Neutrophil (primary cell): Measurements from ENCODE around the gene NEURL2.
A peak's percentile ranks its signal among the peaks of the same experiment; 100 is the strongest.

Experiments used
- H3K27ac ChIP-seq: fragments of 200-600 bp; sonication (generic); 2 replicates; pipeline ENCODE4 v1.5.1; 2016; ENCODE audit warnings: mild to moderate bottlenecking, moderate library complexity
- H3K27me3 ChIP-seq: fragments of 200-600 bp; sonication (generic); 2 replicates; pipeline ENCODE4 v1.6.0; 2016; ENCODE audit warnings: mild to moderate bottlenecking
- H3K36me3 ChIP-seq: fragments of 200-600 bp; sonication (generic); 2 replicates; pipeline ENCODE4 v1.5.1; 2017
- H3K4me1 ChIP-seq, 2 experiments: fragments of 200-600 bp in 1 of 2; sonication (generic) in 1 of 2; 1 replicate in 1 of 2; 2 replicates in 1 of 2; pipeline versions ENCODE4 v1.5.1 to v1.6.1; 2013 to 2016; ENCODE audit warnings: low read depth in 1 of 2, low read length in 1 of 2, mild to moderate bottlenecking in 1 of 2, moderate library complexity in 1 of 2; ENCODE audit not compliant: control insufficient read depth in 1 of 2, insufficient read depth in 1 of 2
- H3K4me3 ChIP-seq, 2 experiments: fragments of 200-600 bp in 1 of 2; sonication (generic) in 1 of 2; 1 replicate in 1 of 2; 2 replicates in 1 of 2; pipeline ENCODE4 v1.5.1; 2013 to 2016; ENCODE audit warnings: low read depth in 1 of 2, low read length in 1 of 2, mild to moderate bottlenecking in 1 of 2, moderate library complexity in 1 of 2
- H3K9me3 ChIP-seq: fragments of 200-600 bp; sonication (generic); 2 replicates; pipeline ENCODE4 v1.5.1; 2016
- TF ChIP-seq, protein P1 (sequence below): fragments of 200-600 bp; sonication (generic); IDR thresholded peaks from 2 replicates; pipeline ENCODE4 v1.5.1; 2016; ENCODE audit warnings: antibody characterized with exemption

NEURL2 gene

GRCh38 chr20:45857114-45857881 lies 33.7 kb downstream of the NEURL2 start, which contains the start of the genes ACOT8 and ZSWIM3:
ACOT8 (minus strand) TSS chr20:45857392; CDS start chr20:45857315, 77 bp downstream.
ZSWIM3 (plus strand) TSS chr20:45857614; CDS start chr20:45857826, 212 bp downstream.
- TF ChIP-seq, protein P1, sequence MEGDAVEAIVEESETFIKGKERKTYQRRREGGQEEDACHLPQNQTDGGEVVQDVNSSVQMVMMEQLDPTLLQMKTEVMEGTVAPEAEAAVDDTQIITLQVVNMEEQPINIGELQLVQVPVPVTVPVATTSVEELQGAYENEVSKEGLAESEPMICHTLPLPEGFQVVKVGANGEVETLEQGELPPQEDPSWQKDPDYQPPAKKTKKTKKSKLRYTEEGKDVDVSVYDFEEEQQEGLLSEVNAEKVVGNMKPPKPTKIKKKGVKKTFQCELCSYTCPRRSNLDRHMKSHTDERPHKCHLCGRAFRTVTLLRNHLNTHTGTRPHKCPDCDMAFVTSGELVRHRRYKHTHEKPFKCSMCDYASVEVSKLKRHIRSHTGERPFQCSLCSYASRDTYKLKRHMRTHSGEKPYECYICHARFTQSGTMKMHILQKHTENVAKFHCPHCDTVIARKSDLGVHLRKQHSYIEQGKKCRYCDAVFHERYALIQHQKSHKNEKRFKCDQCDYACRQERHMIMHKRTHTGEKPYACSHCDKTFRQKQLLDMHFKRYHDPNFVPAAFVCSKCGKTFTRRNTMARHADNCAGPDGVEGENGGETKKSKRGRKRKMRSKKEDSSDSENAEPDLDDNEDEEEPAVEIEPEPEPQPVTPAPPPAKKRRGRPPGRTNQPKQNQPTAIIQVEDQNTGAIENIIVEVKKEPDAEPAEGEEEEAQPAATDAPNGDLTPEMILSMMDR, result peak; percentile 4
- H3K36me3 ChIP-seq, result peaks cover 28% of the 10 kb centered on the region

GRCh38 chr20:45853484-45853883 lies 37.5 kb downstream of the NEURL2 start:
- Histone ChIP-seq H3K36me3 (peaks cover 66% of the 10 kb centered on the region), H3K27me3 (no peaks in the 10 kb centered on the region)
- TF ChIP-seq, protein P1, result no peak

More at GRCh38 chr20:45857114-45857881, 33.7 kb downstream of the NEURL2 start, which contains the start of the genes ACOT8 and ZSWIM3:
- Histone ChIP-seq H3K4me3 (peak within 1 kb of the TSS; percentile 81 to 90), H3K27ac (peak within 1 kb of the TSS; percentile 83), H3K27me3 (no peaks in the 10 kb centered on the region), H3K4me1 (peaks cover 22 to 23% of the 10 kb centered on the region in 2 experiments), H3K9me3 (no peaks in the 10 kb centered on the region)

GRCh38 chr20:45852326-45852725 lies 38.7 kb downstream of the NEURL2 start:
- H3K27me3 ChIP-seq, result no peaks in the 10 kb centered on the region

More at GRCh38 chr20:45853484-45853883, 37.5 kb downstream of the NEURL2 start:
- no peaks in the 10 kb centered on the region for H3K9me3 ChIP-seq
- no peak overlapping the region for H3K27ac ChIP-seq
- H3K4me3 ChIP-seq, result no peak overlapping the region
- peaks cover 22 to 23% of the 10 kb centered on the region in 2 experiments for H3K4me1 ChIP-seq

GRCh38 chr20:45851501-45851900 lies 39.5 kb downstream of the NEURL2 start:
- no peak overlapping the region for H3K27ac ChIP-seq
- peaks cover 8% of the 10 kb centered on the region in 2 experiments for H3K4me1 ChIP-seq
- H3K27me3 ChIP-seq, result no peaks in the 10 kb centered on the region
- no peak overlapping the region for H3K4me3 ChIP-seq
- no peaks in the 10 kb centered on the region for H3K9me3 ChIP-seq
- TF ChIP-seq, protein P1, result no peak
- peaks cover 85% of the 10 kb centered on the region for H3K36me3 ChIP-seq

More at GRCh38 chr20:45852326-45852725, 38.7 kb downstream of the NEURL2 start:
- Histone ChIP-seq H3K36me3 (peaks cover 77% of the 10 kb centered on the region), H3K4me3 (no peak overlapping the region), H3K9me3 (no peaks in the 10 kb centered on the region), H3K27ac (no peak overlapping the region), H3K4me1 (peaks cover 12 to 14% of the 10 kb centered on the region in 2 experiments)
- TF ChIP-seq, protein P1, result no peak

GRCh38 chr20:45850926-45851325 lies 40.1 kb downstream of the NEURL2 start:
- no peaks in the 10 kb centered on the region for H3K27me3 ChIP-seq
- H3K4me3 ChIP-seq, result no peak overlapping the region
- peaks cover 2 to 3% of the 10 kb centered on the region in 2 experiments for H3K4me1 ChIP-seq
- no peak overlapping the region for H3K27ac ChIP-seq
- TF ChIP-seq, protein P1, result no peak
- H3K9me3 ChIP-seq, result no peaks in the 10 kb centered on the region
- H3K36me3 ChIP-seq, result peaks cover 91% of the 10 kb centered on the region
